Gastrocnemius medialis (tissue), 4 donors: Measurements from ENCODE around the gene ANKRD34A.

Experiments
- POLR2A ChIP-seq, 2 donors: fragments of 450-650 bp; IDR thresholded peaks; one replicate each; pipeline ENCODE4 v1.6.1; 2017; ENCODE audit warnings: antibody characterized with exemption in 2 of 2, mild to moderate bottlenecking in 2 of 2, moderate library complexity in 2 of 2
- TF ChIP-seq, protein P1 (sequence below), 5 experiments: fragments of 450-650 bp in 3 of 5; fragments of 200-600 bp in 2 of 5; sonication (generic) in 2 of 5; IDR thresholded peaks in 4 of 5; conservative IDR thresholded peaks in 1 of 5; 1 replicate in 4 of 5; 2 replicates in 1 of 5; pipeline ENCODE4 v1.5.1; 2016 to 2019; ENCODE audit warnings: antibody characterized with exemption in 5 of 5, mild to moderate bottlenecking in 3 of 5, moderate library complexity in 3 of 5

DNA sequence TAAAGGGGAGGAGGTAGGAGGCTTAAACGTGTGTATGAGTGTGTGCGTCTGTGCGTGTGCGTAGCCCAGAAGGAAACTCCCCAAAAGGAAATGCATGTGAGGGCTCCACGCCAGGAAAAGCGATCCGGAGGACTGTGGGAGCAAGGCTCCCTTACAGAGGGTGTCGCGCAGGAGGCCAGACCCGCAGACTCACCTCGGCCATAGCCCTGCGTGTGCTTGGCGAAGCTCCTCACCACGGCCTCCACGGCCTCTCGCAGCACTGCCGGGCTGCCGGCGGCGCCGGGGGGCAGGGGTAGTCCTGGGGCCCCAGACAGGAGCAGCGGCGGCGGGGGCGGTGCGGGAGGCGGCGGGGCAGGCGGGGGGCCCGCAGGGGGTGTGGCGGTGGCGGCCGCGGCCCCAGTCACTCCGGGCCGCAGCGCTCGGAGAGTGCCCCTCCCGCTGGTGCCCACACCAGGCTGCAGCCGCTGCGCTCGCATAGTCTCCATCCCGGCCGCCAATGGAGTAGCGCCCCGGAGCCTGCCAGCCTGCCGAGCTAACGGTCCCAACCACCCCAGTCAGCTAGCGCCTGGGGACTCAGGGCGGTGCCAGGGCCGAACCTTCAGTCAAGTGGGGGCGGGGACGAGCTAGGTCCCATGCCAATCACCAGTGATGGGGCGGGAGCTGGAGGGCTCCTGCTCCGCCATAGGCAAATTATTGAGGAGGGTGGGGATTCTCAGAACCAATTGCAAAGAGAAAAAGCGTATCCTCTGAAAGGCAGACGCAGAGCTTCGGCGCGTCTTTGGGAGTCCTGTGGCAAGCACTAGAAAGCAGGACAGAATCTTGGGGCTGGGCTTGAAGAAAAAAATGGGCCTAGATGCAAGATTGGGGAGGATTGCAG is 6.7 kb downstream of the ANKRD34A start, which contains the start of gene LIX1L:
- TF ChIP-seq, protein P1, sequence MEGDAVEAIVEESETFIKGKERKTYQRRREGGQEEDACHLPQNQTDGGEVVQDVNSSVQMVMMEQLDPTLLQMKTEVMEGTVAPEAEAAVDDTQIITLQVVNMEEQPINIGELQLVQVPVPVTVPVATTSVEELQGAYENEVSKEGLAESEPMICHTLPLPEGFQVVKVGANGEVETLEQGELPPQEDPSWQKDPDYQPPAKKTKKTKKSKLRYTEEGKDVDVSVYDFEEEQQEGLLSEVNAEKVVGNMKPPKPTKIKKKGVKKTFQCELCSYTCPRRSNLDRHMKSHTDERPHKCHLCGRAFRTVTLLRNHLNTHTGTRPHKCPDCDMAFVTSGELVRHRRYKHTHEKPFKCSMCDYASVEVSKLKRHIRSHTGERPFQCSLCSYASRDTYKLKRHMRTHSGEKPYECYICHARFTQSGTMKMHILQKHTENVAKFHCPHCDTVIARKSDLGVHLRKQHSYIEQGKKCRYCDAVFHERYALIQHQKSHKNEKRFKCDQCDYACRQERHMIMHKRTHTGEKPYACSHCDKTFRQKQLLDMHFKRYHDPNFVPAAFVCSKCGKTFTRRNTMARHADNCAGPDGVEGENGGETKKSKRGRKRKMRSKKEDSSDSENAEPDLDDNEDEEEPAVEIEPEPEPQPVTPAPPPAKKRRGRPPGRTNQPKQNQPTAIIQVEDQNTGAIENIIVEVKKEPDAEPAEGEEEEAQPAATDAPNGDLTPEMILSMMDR (IDR thresholded peaks at IDR 0.05 in 4 of 5, conservative IDR thresholded peaks at IDR 0.05 in 1 of 5): no peak
- TF ChIP-seq POLR2A (IDR thresholded peaks at IDR 0.05): peak; percentile 91 to 93
